ENCODE measurements around the gene MESP1.
"Not testable (repeated sequence)": the region's sequence is repeated elsewhere in the genome, so short reads cannot be mapped to it uniquely, and the experiment has no call there.

MESP1 gene

DNA sequence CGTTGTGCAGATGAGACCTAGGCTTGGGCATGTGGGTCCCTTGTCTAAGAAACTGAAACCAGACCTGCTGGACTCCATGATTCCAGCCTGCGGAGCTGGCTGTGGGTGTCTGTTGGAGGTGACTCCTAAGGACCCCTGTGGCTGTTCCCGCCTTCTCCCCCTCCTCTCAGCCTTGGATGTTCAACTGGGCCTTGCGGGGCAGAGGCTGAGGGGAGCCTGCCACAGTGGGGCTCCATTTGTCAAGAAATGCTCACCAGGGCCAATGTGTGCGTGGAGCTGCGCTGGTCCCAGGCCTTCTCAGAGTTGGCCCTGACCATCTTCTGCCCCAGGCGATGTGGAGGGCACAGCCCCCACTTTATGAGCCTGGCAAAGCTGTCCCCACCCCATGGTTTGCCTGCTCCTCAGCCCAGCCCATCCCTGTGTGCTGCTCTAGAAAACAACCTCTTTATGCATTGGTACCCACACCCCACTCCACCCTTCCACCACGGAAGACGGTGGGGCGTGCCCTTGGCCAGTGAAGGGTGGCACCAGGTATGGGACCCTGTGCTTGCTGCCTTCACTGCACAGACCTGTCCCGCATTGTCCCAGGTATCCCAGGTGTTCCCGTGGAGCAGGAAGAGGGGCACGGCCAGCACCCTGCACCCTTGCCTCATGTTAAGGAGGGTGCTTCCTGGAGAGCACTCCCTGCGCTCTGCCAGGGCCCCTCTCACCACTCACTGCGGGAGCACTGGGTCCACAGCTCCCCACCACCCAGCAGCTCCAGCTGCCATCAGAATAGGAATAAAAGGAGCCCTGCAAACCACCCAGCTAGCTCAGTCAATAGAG is 33.0 kb upstream of the MESP1 start:
- TF ChIP-seq, protein P1, sequence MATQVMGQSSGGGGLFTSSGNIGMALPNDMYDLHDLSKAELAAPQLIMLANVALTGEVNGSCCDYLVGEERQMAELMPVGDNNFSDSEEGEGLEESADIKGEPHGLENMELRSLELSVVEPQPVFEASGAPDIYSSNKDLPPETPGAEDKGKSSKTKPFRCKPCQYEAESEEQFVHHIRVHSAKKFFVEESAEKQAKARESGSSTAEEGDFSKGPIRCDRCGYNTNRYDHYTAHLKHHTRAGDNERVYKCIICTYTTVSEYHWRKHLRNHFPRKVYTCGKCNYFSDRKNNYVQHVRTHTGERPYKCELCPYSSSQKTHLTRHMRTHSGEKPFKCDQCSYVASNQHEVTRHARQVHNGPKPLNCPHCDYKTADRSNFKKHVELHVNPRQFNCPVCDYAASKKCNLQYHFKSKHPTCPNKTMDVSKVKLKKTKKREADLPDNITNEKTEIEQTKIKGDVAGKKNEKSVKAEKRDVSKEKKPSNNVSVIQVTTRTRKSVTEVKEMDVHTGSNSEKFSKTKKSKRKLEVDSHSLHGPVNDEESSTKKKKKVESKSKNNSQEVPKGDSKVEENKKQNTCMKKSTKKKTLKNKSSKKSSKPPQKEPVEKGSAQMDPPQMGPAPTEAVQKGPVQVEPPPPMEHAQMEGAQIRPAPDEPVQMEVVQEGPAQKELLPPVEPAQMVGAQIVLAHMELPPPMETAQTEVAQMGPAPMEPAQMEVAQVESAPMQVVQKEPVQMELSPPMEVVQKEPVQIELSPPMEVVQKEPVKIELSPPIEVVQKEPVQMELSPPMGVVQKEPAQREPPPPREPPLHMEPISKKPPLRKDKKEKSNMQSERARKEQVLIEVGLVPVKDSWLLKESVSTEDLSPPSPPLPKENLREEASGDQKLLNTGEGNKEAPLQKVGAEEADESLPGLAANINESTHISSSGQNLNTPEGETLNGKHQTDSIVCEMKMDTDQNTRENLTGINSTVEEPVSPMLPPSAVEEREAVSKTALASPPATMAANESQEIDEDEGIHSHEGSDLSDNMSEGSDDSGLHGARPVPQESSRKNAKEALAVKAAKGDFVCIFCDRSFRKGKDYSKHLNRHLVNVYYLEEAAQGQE (IDR thresholded peaks at IDR 0.05; ENCODE audit: insufficient replicate concordance, low read depth) = no peak
- TF ChIP-seq GABPA (IDR thresholded peaks at IDR 0.05; ENCODE audit: low read depth) = no peak
- peak; percentile 48 for TF ChIP-seq POLR2AphosphoS5 (IDR thresholded peaks at IDR 0.05; ENCODE audit: low read depth)
- no peak for TF ChIP-seq SPI1 (IDR thresholded peaks at IDR 0.05; ENCODE audit: borderline replicate concordance, low read depth)
- TF ChIP-seq, protein P2, sequence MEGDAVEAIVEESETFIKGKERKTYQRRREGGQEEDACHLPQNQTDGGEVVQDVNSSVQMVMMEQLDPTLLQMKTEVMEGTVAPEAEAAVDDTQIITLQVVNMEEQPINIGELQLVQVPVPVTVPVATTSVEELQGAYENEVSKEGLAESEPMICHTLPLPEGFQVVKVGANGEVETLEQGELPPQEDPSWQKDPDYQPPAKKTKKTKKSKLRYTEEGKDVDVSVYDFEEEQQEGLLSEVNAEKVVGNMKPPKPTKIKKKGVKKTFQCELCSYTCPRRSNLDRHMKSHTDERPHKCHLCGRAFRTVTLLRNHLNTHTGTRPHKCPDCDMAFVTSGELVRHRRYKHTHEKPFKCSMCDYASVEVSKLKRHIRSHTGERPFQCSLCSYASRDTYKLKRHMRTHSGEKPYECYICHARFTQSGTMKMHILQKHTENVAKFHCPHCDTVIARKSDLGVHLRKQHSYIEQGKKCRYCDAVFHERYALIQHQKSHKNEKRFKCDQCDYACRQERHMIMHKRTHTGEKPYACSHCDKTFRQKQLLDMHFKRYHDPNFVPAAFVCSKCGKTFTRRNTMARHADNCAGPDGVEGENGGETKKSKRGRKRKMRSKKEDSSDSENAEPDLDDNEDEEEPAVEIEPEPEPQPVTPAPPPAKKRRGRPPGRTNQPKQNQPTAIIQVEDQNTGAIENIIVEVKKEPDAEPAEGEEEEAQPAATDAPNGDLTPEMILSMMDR (IDR thresholded peaks at IDR 0.05; ENCODE audit: insufficient read depth, low read length) = no peak
- Histone ChIP-seq H3K4me3 (replicated peaks; ENCODE audit: insufficient read depth, low read length) (no peak overlapping the region), H3K27ac (replicated peaks) (no peak overlapping the region), H3K27me3 (ENCODE audit: insufficient read depth, poor library complexity, severe bottlenecking) (no peaks in the 10 kb centered on the region)
- no peak for DNase-seq (ENCODE audit: low read depth in 1 of 2, low spot score in 1 of 2)

DNA sequence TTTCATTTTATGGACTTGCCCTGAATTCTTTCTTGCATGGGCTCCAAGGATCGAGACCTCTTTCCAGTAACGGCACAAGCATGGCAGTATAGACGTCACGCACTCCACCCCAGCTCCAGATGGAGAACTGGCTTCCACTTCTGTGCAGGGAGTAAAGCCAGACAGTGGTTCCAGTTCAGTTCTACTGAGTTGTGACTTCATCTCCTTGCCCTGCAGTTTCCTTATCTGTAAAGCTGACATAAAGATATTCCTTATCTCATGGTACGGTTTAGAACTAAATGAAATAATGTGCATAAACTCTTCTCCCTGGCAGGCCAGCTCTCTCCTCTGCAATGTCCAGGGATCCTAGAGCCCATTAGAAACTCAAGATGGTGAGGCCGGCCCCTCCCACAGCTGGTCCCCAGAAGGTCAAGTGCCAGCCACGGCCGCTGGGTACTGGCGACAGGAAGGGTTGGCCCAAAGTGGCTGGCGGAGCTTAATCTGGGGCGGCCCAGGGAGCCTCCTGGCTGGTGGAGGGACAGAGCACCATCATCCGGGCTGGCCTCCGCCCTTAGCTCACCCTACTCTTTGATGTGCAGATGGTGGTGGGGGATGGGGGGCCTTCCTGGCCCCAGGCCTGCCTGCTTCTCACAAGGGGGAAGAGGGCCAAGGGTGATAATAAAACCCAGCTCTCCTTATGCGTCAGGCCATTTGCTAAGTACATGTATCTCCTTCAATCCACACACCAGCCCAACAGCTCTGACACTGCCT is 32.2 kb upstream of the MESP1 start:
- H3K4me3 ChIP-seq (replicated peaks; ENCODE audit: insufficient read depth, low read length) = no peak overlapping the region
- no peak overlapping the region for H3K27ac ChIP-seq (replicated peaks)
- H3K27me3 ChIP-seq (ENCODE audit: insufficient read depth, poor library complexity, severe bottlenecking) = no peaks in the 10 kb centered on the region
- TF ChIP-seq, protein P1 (IDR thresholded peaks at IDR 0.05; ENCODE audit: insufficient replicate concordance, low read depth) = no peak
- no peak for TF ChIP-seq POLR2AphosphoS5 (IDR thresholded peaks at IDR 0.05; ENCODE audit: low read depth)
- no peak for TF ChIP-seq SPI1 (IDR thresholded peaks at IDR 0.05; ENCODE audit: borderline replicate concordance, low read depth)
- TF ChIP-seq, protein P2 (IDR thresholded peaks at IDR 0.05; ENCODE audit: insufficient read depth, low read length) = no peak
- TF ChIP-seq GABPA (IDR thresholded peaks at IDR 0.05; ENCODE audit: low read depth) = no peak
- DNase-seq (ENCODE audit: low read depth in 1 of 2, low spot score in 1 of 2) = no peak

DNA sequence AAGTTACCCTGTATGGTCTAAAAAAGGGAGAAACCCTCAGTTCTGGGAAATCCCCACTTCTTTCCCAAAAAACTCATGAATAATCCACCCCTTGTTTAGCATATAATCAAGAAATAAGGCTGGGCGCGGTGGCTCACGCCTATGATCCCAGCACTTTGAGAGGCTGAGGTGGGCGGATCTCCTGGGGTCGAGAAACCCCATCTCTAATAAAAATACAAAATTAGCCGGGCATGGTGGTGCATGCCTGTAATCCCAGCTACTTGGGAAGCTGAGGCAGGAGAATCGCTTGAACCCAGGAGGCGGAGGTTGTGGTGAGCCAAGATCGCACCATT is 31.5 kb upstream of the MESP1 start:
- not testable (repeated sequence) for H3K4me3 ChIP-seq (replicated peaks; ENCODE audit: insufficient read depth, low read length); H3K27ac ChIP-seq (replicated peaks); DNase-seq (ENCODE audit: low read depth in 1 of 2, low spot score in 1 of 2); H3K27me3 ChIP-seq (ENCODE audit: insufficient read depth, poor library complexity, severe bottlenecking)

DNA sequence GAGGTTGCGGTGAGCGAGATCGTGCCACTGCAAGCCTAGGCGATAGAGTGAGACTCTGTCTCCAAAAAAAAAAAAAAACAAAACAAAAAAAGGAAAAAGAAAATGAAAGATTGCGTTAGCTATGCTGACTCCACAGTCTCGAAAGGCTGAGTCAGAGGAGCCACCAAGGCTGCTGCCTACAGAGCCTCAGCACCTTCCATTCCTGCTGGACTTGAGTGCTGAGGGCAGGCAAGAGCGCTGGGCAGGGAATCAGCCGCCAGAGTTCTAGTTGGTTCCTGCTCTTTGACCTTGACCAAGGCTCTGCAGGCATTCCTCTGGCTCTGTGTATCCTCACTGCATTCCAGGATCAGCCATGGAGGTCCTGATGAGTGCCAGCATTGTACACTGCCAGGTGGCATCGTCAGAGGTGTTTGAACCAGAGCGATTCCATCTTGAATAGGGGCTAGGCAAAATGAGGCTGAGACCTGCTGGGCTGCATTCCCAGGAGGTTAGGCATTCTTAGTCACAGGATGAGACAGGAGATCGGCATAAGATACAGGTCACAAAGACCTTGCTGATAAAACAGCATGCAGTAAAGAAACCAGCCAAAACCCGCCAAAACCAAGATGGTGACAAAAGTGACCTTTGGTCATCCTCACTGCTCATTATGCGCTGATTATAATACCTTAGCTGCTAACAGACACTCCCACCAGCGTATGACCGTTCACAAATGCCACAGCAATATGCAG is 31.0 kb upstream of the MESP1 start:
- TF ChIP-seq, protein P1 (IDR thresholded peaks at IDR 0.05; ENCODE audit: insufficient replicate concordance, low read depth) = no peak
- TF ChIP-seq GABPA (IDR thresholded peaks at IDR 0.05; ENCODE audit: low read depth) = no peak
- TF ChIP-seq, protein P2 (IDR thresholded peaks at IDR 0.05; ENCODE audit: insufficient read depth, low read length) = no peak
- TF ChIP-seq SPI1 (IDR thresholded peaks at IDR 0.05; ENCODE audit: borderline replicate concordance, low read depth) = no peak
- TF ChIP-seq POLR2AphosphoS5 (IDR thresholded peaks at IDR 0.05; ENCODE audit: low read depth) = no peak
- no peaks in the 10 kb centered on the region for H3K27me3 ChIP-seq (ENCODE audit: insufficient read depth, poor library complexity, severe bottlenecking)
- DNase-seq (ENCODE audit: low read depth in 1 of 2, low spot score in 1 of 2) = no peak
- H3K4me3 ChIP-seq (replicated peaks; ENCODE audit: insufficient read depth, low read length) = no peak overlapping the region
- no peak overlapping the region for H3K27ac ChIP-seq (replicated peaks)
